Activated CD8-positive, alpha-beta memory T cell treated with anti-CD3 and anti-CD28 coated beads, Interleukin-2, amount 50 U/mL, for 1 hour (primary cell): ENCODE data around the gene DNAJC3.
"Not testable (repeated sequence)": the region's sequence is repeated elsewhere in the genome, so short reads cannot be mapped to it uniquely, and the experiment has no call there.

Source experiments
- DNase-seq: peaks from one replicate; pipeline ENCODE4 v3.0.0-alpha.2; 2020; ENCODE audit errors: extremely low read depth

The DNAJC3 gene

DNA sequence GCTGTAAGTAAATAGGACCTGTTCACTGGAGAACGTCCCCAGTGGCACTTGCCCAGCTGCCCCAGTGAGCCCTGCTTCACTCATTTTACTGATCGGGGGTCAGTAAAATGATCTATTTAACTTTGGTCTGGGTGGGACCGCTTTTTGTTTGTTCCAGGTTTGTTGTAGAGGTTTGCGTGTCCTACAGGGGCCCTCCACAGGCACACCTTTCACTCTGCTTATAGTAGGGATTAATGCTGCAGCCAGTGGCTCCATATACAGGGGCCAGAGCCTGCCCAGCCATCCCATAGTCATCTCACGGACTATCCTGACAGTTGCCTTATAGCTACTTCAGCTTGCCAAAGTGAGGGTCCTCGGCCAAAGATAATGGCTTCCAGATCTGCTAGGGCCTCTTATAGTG, 104.1 kb downstream of the DNAJC3 start:
- DNase-seq: no peak

DNA sequence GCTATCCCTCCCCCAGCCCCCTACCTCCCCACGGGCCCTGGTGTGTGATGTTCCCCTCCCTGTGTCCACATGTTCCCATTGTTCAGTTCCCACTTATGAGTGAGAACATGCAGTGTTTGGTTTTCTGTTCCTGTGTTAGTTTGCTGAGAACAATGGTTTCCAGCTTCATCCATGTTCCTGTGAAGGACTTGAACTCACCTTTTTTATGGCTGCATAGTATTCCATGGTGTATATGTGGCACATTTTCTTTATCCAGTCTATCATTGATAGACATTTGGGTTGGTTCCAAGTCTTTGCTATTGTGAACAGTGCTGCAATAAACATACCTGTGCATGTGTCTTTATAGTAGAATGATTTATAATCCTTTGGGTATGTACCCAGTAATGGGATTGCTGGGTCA, 105.0 kb downstream of the DNAJC3 start:
- DNase-seq: not testable (repeated sequence)

DNA sequence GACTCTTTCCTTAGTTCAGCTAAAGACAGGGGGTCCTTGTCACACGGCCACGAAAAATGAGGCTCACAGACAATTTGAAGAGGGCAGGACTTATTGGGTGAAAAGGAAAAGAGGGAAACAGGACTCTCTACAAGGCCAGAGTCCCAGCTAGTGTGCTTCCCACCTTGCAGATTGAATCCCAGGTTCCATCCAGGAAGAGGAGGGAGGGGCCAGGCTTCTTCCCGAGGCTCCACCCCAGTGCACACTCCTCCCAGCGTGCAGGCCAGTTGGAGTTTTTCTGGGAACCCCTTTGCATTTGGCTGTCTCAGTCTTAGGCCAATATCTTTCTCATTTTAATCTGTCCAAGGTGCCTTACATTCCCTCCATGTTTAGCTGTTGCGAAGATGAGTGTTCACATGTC, 106.8 kb downstream of the DNAJC3 start:
- no peak for DNase-seq

DNA sequence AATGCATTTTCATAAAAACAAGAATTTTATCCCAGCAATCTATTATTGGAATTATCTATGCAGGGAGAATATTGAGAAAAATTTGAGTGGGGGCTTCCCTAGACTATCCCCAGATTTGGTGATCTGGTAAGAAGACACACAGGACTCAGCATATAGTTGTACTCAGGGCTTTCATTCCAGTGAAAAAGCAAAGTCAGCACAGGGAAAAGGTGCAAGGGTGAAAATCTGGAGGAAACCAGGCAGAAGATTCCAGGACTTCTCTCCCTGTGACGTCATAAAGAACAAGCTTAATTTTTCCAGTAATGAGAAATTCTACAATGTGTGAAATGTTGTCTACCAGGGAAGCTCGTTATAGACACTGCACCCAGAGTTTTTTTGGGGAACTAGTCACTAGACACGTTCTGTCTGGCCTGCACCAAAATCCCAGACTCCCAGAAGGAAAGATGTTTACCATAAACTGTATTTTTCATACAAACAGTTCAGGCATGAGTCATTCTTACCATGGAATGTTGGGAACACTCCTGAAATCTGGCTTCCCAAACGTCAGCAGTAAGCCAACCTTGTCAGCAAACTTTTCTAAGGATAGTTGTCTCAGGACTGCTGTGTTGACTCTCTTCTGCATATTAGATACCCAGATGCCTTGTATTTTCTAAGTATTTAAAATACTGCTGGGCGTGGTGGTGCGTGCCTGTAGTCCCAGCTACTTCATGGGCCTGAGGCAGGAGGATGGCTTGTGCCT, 107.4 kb downstream of the DNAJC3 start:
- DNase-seq: no peak

DNA sequence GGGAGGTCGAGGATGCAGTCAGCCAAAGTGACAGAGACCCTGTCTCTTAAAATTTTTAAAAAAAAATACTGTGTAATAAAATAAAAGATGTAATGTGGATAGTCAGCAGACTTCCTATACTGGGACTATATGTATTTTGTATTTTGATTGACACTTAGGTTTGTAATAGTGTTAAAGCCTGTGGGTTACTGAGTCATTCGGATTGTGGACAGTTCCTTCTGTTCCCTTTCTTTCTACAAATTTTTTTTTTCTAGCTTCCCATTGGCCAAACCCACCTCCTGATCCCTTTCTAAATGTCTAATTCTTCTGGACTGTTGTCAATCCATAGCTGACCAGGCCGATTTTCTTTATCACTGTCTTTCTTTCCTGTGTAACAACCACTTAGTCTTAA, 108.0 kb downstream of the DNAJC3 start:
- DNase-seq: no peak

DNA sequence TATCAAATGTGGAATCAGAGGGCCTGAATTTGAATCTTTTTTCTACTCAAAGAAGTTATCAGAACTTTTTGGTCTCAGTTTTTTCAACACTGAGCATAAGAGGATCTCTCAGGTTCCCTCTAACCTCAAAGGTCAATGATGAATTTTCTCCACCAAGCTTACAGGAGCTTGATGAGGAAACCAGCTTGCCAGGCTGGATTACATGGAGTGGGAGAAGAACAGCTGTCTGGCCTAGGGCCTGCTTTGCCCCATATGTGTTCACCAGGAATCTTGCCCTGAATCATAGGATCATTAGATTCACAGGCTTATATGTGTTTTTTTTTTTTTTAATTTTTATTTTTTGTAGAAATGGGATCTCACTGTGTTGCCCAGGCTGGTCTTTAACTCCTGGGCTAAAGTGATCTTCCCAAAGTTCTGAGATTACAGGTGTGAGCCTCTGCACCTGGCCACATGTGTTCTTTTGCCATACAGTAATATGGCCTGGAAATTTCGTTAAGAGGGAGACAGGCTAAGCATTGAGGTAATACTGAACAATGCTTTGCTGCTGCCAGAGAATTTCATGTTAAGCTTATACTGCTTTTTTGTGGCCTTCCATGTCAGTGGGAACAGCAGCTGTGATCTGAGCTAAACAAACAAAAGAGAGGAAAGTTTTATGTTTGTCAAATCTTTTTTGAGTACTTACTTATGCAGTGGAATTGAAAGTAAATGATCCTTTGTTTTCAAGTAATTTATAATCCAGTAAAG, 110.6 kb downstream of the DNAJC3 start:
- no peak for DNase-seq

DNA sequence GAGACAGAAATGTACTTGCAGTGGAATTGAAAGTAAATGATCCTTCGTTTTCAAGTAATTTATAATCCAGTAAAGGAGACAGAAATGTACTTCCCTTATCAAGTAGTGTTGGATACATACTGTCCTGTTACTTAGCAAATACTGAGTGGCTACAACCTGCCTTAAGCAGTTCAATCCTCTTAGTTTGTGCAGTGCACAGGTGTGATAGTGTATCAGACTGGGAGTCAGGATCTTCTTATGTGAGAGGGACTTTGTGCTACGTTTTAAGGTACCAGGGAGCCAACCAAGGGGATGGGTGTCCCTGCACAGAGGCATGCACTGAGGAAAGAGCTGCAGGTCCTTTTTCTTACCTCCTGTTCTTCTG, 111.1 kb downstream of the DNAJC3 start:
- no peak for DNase-seq

DNA sequence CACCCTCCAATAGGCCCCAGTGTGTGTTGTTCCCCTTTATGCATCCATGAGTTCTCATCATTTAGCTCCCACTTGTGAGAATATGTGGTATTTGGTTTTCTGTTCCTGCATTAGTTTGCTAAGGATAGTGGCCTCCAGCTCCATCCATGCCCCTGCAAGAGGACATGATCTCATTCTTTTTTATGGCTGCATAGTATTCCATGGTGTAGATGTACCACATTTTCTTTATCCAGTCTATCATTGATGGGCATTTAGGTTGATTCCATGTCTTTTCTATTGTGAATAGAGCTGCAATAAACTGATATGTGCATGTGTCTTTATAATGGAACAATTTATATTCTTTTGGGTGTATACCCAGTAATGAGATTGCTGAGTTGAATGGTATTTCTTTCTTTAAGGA, 112.4 kb downstream of the DNAJC3 start:
- not testable (repeated sequence) for DNase-seq

DNA sequence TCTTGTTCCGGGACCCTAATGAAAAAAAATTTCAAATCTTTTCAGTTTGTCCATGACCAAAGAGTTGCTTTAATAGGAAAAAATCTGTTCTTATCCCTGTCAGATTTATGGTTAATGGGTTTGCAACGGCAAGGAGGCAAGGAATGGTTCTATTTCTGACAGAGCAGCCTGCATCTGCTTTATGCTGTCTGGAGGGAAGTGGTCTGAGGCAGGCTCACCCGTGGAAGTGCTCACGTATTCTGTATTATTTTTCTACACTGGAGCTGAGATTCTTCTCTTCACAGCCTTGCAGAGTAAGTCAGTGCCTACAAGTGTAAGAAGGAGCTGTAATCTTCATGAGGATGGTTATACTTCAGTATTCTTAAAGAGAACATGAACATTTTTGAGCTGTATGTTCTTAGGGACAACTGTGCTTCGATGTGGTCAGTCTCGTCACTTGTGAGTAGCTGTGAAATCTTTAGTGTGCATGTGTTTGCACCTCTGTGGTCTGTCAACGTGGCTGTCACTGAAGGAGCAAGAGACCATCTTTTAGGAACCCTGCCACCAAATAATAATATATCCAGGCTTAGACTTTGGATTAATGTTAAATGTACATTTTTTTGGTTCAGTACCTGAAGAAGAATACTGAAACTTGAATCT, 114.3 kb downstream of the DNAJC3 start:
- DNase-seq: no peak

DNA sequence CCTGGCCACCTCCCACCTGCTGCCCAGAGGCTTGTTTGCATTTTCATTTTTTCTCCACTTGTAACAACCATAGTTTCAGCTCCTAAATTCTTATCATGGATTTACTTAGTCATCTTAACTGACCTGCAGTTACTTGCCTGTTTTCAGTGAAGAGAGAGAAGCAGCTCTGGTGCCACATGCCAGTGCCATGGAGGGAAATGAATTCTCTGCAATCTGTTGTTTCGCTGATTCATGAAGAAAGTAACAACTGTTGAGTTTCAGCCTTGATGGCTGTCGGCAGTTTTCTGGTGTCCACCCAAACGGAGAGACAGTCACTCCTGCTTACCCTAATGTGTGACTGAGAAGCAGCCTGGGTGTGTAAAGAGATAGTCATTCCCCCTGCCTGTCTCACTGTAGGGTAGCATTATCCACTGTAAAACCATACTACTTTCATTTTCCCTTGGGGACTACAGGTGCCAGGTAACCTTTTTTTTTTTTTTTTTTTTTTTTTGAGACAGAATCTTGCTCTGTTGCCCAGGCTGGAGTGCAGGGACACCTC, 116.1 kb downstream of the DNAJC3 start:
- no peak for DNase-seq

DNA sequence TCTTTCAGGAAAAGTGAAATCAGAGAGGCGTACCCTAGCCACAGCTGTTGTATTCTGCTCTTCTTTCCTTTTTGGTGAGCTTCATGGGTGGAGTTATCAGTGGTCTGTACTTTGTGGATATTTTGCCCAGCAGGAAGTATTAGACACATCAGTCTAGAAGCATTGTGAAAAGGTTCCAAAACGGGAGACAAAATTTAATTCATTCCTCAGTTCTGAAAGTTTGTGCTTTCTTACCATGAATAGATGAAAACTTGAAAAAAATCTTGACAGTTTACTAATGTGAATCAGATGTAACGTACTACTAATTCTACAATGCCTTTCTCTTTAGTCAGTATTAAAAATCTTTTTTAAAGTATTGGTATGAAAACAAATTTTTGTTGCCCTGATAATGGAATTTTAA, 116.8 kb downstream of the DNAJC3 start:
- DNase-seq: no peak

DNA sequence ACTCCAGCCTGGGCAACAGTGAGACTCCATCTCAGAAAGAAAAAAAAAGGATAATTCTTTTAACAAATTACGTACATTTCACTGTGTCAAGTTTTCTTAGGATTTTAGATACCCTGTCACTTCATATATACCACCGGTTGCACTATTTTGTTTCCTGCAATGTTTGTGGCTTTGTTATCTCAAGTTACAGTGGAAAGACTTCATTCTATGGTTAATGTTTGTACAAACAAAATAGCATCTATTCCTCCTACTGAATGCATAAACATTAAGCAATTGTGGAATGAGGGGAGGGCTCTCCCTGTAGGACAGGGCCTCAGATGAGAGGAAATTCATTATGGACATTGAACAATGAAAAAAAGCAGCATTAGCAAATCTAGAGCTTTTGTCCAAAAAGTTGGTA, 120.1 kb downstream of the DNAJC3 start:
- no peak for DNase-seq

DNA sequence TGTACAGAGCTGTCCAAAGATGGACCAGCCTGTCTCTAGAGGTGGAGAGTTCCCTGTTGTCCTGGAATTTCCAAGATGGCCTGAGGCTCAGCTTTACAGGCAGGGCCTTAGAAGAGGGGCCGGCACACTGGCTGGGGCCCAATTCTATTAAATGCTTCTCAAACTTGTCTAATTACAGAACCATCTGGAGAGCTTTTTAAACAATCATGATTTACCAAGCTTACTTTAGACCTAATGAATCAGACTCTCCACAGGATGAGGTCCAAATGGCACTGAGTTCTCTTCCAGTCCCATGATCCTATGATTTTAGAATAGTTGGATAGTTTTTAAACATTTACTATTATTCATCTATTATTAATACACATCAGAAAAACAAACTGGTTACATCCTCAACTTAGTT, 123.5 kb downstream of the DNAJC3 start:
- DNase-seq: no peak

DNA sequence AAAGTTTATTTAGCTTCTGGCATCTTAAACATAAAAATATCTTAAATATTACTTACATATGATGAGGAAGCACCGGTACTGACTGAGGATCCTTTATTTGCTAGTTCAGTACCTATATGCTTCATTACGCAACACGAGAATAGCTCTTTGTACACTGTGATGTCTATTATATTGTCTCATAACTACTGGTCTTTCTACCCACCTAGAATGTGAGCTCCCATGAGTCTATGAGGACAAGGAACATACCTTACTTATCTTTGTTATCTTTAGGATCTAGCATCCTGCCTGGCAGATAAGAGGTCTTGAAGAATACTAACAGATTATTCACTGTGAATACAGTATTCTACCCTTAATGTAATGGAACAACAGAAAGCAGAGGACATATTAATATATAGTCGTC, 124.9 kb downstream of the DNAJC3 start:
- DNase-seq: no peak

DNA sequence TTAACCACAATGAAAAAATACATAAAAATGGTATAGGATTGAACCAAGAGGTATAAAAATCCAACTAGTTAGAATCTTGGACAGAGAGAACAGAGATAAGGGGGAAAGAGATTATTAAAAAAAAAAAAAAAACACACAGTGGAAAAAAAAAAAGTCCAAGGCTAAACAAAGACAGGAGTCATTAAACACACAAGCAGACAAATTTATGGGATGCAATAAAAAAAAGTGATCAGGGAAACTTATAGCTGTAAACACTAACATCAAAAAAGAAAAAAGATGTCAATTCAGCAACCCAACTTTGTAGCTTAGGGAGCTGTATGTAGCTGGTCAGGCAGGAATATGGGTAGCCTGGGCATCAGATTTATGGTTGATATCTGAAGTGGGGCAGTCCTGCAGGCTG, 129.0 kb downstream of the DNAJC3 start:
- no peak for DNase-seq

DNA sequence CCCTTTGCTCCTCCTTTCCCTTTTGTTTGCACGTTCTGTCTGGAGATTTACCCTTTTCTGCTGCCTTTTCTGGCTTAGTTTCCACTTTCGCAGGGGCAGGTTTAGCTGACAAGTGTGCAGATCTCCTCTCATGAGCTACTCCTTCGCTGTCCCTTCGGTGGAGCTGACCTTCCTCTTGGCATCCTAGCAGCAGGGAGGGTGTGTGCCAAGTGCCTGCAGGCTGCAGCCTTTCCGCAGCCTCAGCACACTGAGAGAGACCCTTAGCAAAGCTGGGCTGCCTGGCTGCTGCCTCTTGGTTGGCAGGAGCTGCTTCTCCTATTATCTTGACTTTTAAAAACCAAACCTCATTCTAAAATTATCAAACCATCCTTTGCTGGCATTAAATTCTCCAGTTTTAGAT, 132.5 kb downstream of the DNAJC3 start:
- DNase-seq: no peak

DNA sequence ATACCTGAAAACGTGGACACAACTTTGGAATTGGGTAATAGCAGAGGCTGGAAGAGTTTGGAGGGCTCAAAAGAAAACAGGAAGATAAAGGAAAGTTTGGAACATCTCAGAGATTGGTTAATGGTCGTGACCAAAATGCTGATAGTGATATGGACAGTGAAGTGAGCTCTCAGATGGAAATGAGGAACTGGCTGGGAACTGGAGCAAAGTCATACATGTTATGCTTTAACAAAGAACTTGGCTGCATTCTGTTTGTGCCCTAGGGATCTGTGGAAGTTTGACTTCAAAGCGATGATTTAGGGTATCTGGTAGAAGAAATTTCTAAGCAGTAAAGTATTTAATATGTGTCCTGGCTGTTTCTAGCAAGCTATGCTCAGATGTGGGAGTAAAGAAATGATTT, 136.2 kb downstream of the DNAJC3 start:
- DNase-seq: no peak

DNA sequence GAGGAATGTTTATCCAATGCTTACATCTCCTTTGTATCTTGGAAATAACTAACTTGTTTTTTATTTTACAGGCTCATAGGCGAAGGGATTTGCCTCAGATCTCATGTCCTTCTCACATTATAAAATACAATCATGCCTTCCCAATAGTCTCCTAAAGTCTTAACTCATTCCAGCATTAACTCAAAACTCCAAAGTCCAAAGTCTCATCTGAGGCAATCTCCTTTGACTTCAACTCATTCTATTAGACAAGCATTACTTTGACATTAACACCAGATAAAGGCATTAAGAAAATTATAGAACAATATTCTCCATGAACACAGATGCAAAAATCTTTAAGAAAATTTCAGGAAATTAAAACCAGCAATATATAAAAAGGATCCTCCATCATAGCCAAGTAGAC, 137.6 kb downstream of the DNAJC3 start:
- DNase-seq: no peak

DNA sequence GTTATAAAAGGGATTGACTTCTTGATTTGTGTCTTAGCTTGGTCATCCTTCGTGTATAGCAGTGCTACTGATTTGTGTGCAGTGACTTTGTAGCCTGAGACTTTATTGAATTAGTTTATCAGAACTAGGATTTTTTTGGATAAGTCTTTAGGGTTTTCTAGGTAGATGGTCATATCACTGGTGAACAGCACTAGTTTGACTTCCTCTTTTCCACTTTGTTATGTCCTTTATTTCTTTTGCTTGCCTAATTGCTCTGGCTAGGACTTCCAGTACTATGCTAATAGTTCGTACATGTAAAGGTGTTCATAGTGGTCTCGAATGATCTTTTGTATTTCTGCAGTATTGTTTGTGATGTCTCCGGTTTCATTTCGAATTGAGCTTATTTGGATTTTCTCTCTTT, 145.4 kb downstream of the DNAJC3 start:
- DNase-seq: no peak

DNA sequence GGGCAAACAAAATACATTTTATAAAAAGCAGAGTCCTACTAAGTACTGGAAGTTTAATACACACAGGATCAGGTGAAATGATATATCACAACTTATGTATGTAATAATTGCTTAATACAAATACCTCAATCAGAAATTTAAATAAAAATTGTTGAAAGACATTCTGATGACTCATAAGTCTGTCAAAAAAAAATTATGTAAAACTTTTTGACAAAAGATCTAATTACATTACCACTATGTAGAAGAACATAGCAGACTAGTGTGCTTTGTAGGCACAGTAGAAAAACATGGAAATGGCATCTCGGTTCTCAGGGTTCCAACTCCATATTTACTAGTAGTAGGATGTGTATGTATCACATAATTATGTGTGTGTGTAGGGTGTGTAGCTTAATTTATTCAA, 156.2 kb downstream of the DNAJC3 start:
- DNase-seq: no peak

DNA sequence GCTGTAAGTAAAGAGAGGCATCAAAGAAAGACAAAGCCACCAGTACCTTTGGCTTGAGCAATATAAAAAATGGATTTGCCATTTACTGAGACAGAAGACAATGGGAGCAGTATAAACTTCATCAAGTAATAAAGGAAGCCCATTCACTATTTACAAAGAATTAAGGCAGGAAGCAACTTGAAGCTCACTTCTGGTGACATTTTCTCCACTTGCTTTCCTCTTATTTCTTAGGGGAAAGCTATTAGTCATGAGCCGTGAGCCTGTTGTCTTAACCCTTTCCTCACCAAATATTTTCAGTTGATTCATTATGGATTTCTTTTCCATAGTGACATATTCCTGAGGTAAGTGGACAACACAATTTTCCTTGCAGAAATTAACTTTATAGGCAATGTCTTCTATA, 156.8 kb downstream of the DNAJC3 start:
- DNase-seq: no peak

DNA sequence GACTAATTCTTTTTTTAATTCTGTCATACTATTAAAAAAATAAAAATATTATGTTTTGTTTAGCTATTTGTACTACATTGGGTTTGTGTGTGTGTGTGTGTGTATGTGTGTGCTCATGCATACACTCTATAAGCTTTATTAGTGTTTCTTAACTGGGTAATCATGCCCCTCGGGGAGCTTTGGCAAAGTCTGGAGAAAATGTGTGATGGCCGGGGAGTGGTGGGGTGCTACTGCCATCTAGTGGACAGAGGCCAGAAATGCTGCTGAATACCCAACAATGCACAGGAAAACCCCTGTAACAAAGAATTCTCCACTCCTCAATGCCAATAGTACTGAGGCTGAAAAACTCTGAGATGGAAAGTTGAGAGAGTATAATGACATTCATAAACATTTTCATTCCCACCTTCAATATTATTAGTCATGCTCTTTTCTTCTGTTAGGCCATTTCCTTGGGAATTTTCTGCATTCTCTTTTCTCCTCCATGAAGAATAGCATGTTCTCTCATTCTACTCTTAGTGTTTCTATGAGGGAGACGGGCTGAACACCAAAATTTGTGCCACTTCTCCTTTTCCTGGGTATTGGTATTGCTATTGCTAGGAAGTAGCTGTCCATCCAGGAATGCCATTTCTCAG, 157.3 kb downstream of the DNAJC3 start:
- peak; percentile 19 for DNase-seq
